HepG2 (cell line): ENCODE data around the gene CSNK1D. TPM values are rescaled to one million over a fixed set of nuclear protein-coding genes. Genes with fewer than 3 reads are reported as not detected.

Experiments
- ADNP ChIP-seq: sonication (generic); formaldehyde crosslinking; IDR thresholded peaks from 2 replicates; pipeline ENCODE4 v1.4.0; 2020; ENCODE audit warnings: missing genetic modification reagents
- DNMT3B ChIP-seq: conservative IDR thresholded peaks from 2 replicates; pipeline ENCODE4 v1.6.1; 2016; ENCODE audit warnings: missing biosample characterization, control low read depth
- HNRNPH1 ChIP-seq: fragments of 200-400 bp; formaldehyde crosslinking; optimal IDR thresholded peaks from 2 replicates; pipeline ENCODE3; 2017; ENCODE audit warnings: mild to moderate bottlenecking, low read depth, low read length
- IRF2 ChIP-seq: IDR thresholded peaks from 2 replicates; pipeline ENCODE4 v1.6.1; 2018; ENCODE audit warnings: missing genetic modification reagents, missing compliant biosample characterization
- TAF1 ChIP-seq: sonication (generic); formaldehyde crosslinking; IDR thresholded peaks from 2 replicates; pipeline ENCODE4 v1.4.0; 2020; ENCODE audit warnings: missing genetic modification reagents
- ZIK1 ChIP-seq: sonication (generic); formaldehyde crosslinking; IDR thresholded peaks from 2 replicates; pipeline ENCODE4 v1.5.0; 2020; ENCODE audit warnings: mild to moderate bottlenecking, low read depth, missing genetic modification reagents, borderline replicate concordance
- ZMYM3 ChIP-seq: sonication (generic); formaldehyde crosslinking; IDR thresholded peaks from 2 replicates; pipeline ENCODE4 v1.5.1; 2020; ENCODE audit warnings: mild to moderate bottlenecking, missing genetic modification reagents
- ZNF121 ChIP-seq: sonication (generic); formaldehyde crosslinking; IDR thresholded peaks from 2 replicates; pipeline ENCODE4 v1.5.0; 2020; ENCODE audit warnings: mild to moderate bottlenecking, missing genetic modification reagents
- ZNF496 ChIP-seq: sonication (generic); formaldehyde crosslinking; IDR thresholded peaks from 2 replicates; pipeline ENCODE4 v1.8.1; 2023; ENCODE audit warnings: mild to moderate bottlenecking, moderate library complexity, missing genetic modification reagents; ENCODE audit not compliant: insufficient replicate concordance
- ZNF891 ChIP-seq: sonication (generic); formaldehyde crosslinking; IDR thresholded peaks from 2 replicates; pipeline ENCODE4 v1.5.0; 2020; ENCODE audit warnings: mild to moderate bottlenecking, missing genetic modification reagents
- ZSCAN31 ChIP-seq: sonication (generic); formaldehyde crosslinking; IDR thresholded peaks from 2 replicates; pipeline ENCODE4 v1.5.0; 2020; ENCODE audit warnings: low read depth, mild to moderate bottlenecking, missing genetic modification reagents
- polyA plus RNA-seq, 8 experiments: library from polyadenylated mRNA; depleted of rRNA in 3 of 8; stranded (reverse) in 7 of 8; unstranded in 1 of 8; fragments of >200 nt; fragmentation: Illumina TruSeq in 4 of 8; extraction: Trizol in 4 of 8; gene quantifications; 2 replicates each; pipeline versions ENCODE4 v1.2.1 to v1.2.3, GENCODE V29; 2011 to 2016; ENCODE audit warnings: low read depth in 4 of 8, missing spikeins in 1 of 8, mixed read lengths in 1 of 8; ENCODE audit not compliant: insufficient read depth in 1 of 8
- total RNA-seq, 5 experiments: library from RNA; depleted of rRNA; stranded (reverse); fragments of >200 nt; fragmentation: Illumina TruSeq; extraction: Trizol; gene quantifications; 2 replicates each; pipeline ENCODE4 v1.2.3, GENCODE V29; 2016; ENCODE audit warnings: low read depth in 1 of 5
- TF ChIP-seq, protein P1 (sequence below): sonication (generic); formaldehyde crosslinking; conservative IDR thresholded peaks from 2 replicates; pipeline ENCODE4 v1.4.0; 2020; ENCODE audit warnings: missing genetic modification reagents
- TF ChIP-seq, protein P2 (sequence below): sonication (generic); formaldehyde crosslinking; IDR thresholded peaks from 2 replicates; pipeline ENCODE4 v1.4.0; 2020; ENCODE audit warnings: missing genetic modification reagents, low read depth, mild to moderate bottlenecking, borderline replicate concordance
- TF ChIP-seq, protein P3 (sequence below): sonication (generic); formaldehyde crosslinking; IDR thresholded peaks from 2 replicates; pipeline ENCODE4 v1.4.0; 2020; ENCODE audit warnings: missing genetic modification reagents
- TF ChIP-seq, protein P4 (sequence below): sonication (generic); formaldehyde crosslinking; IDR thresholded peaks from 2 replicates; pipeline ENCODE4 v1.5.0; 2020; ENCODE audit warnings: missing genetic modification reagents
- TF ChIP-seq, protein P5 (sequence below): sonication (generic); formaldehyde crosslinking; conservative IDR thresholded peaks from 2 replicates; pipeline ENCODE4 v1.8.1; 2023; ENCODE audit warnings: missing genetic modification reagents

Gene CSNK1D
- total and polyA plus RNA-seq, 2 of the 13 experiments (the other 11 are each of a cell fraction or from before 2014, with no cell fraction given), result 31.5 to 128 TPM

DNA sequence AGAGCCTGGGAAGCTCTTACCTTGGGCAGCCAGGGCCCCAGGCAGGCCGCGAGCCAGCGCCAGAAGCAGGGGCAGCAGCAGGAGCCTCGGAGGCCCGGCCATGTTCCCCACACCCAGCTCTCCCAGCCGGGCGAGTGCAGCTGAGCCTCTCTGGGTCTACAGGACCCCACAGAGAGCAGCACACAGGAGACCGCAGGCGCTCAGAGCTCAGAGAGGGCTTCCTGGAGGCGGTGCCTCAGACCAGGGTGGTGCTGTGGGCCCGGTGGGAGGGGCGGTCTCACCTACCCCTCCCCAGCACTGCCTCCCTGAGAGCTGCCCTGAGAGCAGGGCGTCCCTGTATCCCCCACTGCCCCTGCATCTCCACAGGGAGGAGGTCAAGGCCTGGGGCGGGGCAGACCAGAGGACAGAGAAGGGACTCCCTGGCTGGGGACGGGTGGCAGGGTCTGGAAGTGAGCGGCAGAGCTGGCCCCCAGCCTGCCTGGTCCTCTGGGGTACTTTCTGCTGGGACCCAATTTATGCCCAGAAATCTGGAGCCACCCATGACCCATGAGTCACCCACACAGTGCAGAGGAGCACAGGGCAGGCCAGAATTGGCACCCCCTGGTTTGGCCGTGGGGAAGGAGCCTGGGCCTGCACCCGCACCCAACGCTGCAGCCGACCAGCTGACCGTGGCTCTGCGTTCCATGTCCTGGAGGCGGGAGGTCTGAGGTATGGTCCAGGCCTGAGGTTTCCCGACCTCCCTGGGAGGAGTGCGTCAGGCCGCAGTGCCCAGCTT, 44.1 kb upstream of the CSNK1D start, which contains the start of gene CD7 (continued):
- TF ChIP-seq, protein P1, sequence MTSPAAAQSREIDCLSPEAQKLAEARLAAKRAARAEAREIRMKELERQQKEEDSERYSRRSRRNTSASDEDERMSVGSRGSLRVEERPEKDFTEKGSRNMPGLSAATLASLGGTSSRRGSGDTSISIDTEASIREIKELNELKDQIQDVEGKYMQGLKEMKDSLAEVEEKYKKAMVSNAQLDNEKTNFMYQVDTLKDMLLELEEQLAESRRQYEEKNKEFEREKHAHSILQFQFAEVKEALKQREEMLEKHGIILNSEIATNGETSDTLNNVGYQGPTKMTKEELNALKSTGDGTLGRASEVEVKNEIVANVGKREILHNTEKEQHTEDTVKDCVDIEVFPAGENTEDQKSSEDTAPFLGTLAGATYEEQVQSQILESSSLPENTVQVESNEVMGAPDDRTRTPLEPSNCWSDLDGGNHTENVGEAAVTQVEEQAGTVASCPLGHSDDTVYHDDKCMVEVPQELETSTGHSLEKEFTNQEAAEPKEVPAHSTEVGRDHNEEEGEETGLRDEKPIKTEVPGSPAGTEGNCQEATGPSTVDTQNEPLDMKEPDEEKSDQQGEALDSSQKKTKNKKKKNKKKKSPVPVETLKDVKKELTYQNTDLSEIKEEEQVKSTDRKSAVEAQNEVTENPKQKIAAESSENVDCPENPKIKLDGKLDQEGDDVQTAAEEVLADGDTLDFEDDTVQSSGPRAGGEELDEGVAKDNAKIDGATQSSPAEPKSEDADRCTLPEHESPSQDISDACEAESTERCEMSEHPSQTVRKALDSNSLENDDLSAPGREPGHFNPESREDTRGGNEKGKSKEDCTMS (CRISPR knock-in tag), result no peak
- no peak for TF ChIP-seq ZSCAN31
- no peak for TF ChIP-seq TAF1 (CRISPR knock-in tag)
- TF ChIP-seq, protein P2, sequence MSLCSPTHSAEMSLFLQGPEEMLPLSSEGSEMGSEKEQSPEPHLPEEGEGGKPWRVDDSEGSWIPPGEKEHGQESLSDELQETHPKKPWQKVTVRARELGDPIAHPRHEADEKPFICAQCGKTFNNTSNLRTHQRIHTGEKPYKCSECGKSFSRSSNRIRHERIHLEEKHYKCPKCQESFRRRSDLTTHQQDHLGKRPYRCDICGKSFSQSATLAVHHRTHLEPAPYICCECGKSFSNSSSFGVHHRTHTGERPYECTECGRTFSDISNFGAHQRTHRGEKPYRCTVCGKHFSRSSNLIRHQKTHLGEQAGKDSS (CRISPR knock-in tag), result no peak; the same call in 1 of the 2 replicates
- 0 out of 2 replicates have a peak, but pooled peaks have one; percentile 9 for TF ChIP-seq ADNP (CRISPR knock-in tag)
- TF ChIP-seq ZIK1 (CRISPR knock-in tag), result no peak
- TF ChIP-seq, protein P3, sequence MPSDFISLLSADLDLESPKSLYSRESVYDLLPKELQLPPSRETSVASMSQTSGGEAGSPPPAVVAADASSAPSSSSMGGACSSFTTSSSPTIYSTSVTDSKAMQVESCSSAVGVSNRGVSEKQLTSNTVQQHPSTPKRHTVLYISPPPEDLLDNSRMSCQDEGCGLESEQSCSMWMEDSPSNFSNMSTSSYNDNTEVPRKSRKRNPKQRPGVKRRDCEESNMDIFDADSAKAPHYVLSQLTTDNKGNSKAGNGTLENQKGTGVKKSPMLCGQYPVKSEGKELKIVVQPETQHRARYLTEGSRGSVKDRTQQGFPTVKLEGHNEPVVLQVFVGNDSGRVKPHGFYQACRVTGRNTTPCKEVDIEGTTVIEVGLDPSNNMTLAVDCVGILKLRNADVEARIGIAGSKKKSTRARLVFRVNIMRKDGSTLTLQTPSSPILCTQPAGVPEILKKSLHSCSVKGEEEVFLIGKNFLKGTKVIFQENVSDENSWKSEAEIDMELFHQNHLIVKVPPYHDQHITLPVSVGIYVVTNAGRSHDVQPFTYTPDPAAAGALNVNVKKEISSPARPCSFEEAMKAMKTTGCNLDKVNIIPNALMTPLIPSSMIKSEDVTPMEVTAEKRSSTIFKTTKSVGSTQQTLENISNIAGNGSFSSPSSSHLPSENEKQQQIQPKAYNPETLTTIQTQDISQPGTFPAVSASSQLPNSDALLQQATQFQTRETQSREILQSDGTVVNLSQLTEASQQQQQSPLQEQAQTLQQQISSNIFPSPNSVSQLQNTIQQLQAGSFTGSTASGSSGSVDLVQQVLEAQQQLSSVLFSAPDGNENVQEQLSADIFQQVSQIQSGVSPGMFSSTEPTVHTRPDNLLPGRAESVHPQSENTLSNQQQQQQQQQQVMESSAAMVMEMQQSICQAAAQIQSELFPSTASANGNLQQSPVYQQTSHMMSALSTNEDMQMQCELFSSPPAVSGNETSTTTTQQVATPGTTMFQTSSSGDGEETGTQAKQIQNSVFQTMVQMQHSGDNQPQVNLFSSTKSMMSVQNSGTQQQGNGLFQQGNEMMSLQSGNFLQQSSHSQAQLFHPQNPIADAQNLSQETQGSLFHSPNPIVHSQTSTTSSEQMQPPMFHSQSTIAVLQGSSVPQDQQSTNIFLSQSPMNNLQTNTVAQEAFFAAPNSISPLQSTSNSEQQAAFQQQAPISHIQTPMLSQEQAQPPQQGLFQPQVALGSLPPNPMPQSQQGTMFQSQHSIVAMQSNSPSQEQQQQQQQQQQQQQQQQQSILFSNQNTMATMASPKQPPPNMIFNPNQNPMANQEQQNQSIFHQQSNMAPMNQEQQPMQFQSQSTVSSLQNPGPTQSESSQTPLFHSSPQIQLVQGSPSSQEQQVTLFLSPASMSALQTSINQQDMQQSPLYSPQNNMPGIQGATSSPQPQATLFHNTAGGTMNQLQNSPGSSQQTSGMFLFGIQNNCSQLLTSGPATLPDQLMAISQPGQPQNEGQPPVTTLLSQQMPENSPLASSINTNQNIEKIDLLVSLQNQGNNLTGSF, result peak; percentile 40; the same call in 1 of the 2 replicates
- TF ChIP-seq, protein P4, sequence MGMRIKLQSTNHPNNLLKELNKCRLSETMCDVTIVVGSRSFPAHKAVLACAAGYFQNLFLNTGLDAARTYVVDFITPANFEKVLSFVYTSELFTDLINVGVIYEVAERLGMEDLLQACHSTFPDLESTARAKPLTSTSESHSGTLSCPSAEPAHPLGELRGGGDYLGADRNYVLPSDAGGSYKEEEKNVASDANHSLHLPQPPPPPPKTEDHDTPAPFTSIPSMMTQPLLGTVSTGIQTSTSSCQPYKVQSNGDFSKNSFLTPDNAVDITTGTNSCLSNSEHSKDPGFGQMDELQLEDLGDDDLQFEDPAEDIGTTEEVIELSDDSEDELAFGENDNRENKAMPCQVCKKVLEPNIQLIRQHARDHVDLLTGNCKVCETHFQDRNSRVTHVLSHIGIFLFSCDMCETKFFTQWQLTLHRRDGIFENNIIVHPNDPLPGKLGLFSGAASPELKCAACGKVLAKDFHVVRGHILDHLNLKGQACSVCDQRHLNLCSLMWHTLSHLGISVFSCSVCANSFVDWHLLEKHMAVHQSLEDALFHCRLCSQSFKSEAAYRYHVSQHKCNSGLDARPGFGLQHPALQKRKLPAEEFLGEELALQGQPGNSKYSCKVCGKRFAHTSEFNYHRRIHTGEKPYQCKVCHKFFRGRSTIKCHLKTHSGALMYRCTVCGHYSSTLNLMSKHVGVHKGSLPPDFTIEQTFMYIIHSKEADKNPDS (CRISPR knock-in tag), result peak; percentile 40; the same call in 1 of the 2 replicates
- TF ChIP-seq IRF2 (CRISPR knock-in tag), result peak; percentile 48; the same call in 1 of the 2 replicates
- peak; percentile 93 for TF ChIP-seq ZMYM3 (CRISPR knock-in tag)
- no peak; the same call in 1 of the 2 replicates for TF ChIP-seq ZNF891 (CRISPR knock-in tag)
- no peak for TF ChIP-seq DNMT3B (CRISPR knock-in tag)
- peak; percentile 75 for TF ChIP-seq ZNF121 (CRISPR knock-in tag)
- TF ChIP-seq HNRNPH1, result no peak
- TF ChIP-seq, protein P5, sequence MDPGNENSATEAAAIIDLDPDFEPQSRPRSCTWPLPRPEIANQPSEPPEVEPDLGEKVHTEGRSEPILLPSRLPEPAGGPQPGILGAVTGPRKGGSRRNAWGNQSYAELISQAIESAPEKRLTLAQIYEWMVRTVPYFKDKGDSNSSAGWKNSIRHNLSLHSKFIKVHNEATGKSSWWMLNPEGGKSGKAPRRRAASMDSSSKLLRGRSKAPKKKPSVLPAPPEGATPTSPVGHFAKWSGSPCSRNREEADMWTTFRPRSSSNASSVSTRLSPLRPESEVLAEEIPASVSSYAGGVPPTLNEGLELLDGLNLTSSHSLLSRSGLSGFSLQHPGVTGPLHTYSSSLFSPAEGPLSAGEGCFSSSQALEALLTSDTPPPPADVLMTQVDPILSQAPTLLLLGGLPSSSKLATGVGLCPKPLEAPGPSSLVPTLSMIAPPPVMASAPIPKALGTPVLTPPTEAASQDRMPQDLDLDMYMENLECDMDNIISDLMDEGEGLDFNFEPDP, result no peak; the same call in 1 of the 2 replicates
- TF ChIP-seq ZNF496 (CRISPR knock-in tag), result no peak
